ENCODE results near the gene DNAAF8. TPM values are rescaled to one million over a fixed set of nuclear protein-coding genes. Genes with fewer than 3 reads are reported as not detected.

DNAAF8 gene
- polyA plus RNA-seq, 1 donor from 2014 or later = 3.4 TPM

- Histone ChIP-seq H3K79me2 (replicated peaks; ENCODE audit: insufficient read depth, low read length) (no peaks in the 10 kb centered on the region), H2AFZ (ENCODE audit: low read depth, low read length) (no peak overlapping the region), H3K36me3 (ENCODE audit: insufficient read depth, low read length) (no peaks in the 10 kb centered on the region), H3K27ac (ENCODE audit: low read length) (no peak overlapping the region), H3K4me3 (ENCODE audit: low read length) (no peak overlapping the region), H3F3A (ENCODE audit: insufficient read depth, low read length, poor library complexity, severe bottlenecking) (no peaks in the 10 kb centered on the region), H3K9me2 (ENCODE audit: insufficient read depth, low read length) (no peaks in the 10 kb centered on the region), H3K9me3 (ENCODE audit: low read length) (no peaks in the 10 kb centered on the region), H3K27me3 (ENCODE audit: insufficient read depth, low read depth, low read length) (no peaks in the 10 kb centered on the region), H4K20me1 (ENCODE audit: insufficient read depth) (no peaks in the 10 kb centered on the region), H3K4me2 (ENCODE audit: low read length) (no peak overlapping the region), H3K9ac (ENCODE audit: low read length) (no peak overlapping the region)
- TF ChIP-seq EZH2 (IDR thresholded peaks at IDR 0.05; ENCODE audit: borderline replicate concordance, insufficient read depth, low read length, poor library complexity, severe bottlenecking) (no peak), TAF1 (IDR thresholded peaks at IDR 0.05; ENCODE audit: low read depth) (no peak), CTCF (IDR thresholded peaks at IDR 0.05; ENCODE audit: poor library complexity, severe bottlenecking) (no peak), EP300 (conservative IDR thresholded peaks at IDR 0.05; ENCODE audit: poor library complexity, severe bottlenecking) (no peak), REST (IDR thresholded peaks at IDR 0.05; ENCODE audit: borderline replicate concordance) (no peak), POLR2AphosphoS5 (IDR thresholded peaks at IDR 0.05) (no peak), RAD21 (conservative IDR thresholded peaks at IDR 0.05) (no peak), MXI1 (conservative IDR thresholded peaks at IDR 0.05; ENCODE audit: poor library complexity, severe bottlenecking) (no peak), SMC3 (conservative IDR thresholded peaks at IDR 0.05; ENCODE audit: poor library complexity) (no peak)
These were observed 20.5 kb upstream of the DNAAF8 start for GRCh38 chr16:4713663-4714501.

- Histone ChIP-seq H3K9me2 (ENCODE audit: insufficient read depth, low read length) (no peaks in the 10 kb centered on the region), H3K27me3 (ENCODE audit: insufficient read depth, low read depth, low read length) (no peaks in the 10 kb centered on the region), H3K79me2 (replicated peaks; ENCODE audit: insufficient read depth, low read length) (no peaks in the 10 kb centered on the region), H3K36me3 (ENCODE audit: insufficient read depth, low read length) (no peaks in the 10 kb centered on the region), H3K9me3 (ENCODE audit: low read length) (no peaks in the 10 kb centered on the region), H2AFZ (ENCODE audit: low read depth, low read length) (no peak overlapping the region), H3K4me3 (ENCODE audit: low read length) (no peak overlapping the region), H3K4me2 (ENCODE audit: low read length) (no peak overlapping the region), H3K9ac (ENCODE audit: low read length) (no peak overlapping the region), H3F3A (ENCODE audit: insufficient read depth, low read length, poor library complexity, severe bottlenecking) (no peaks in the 10 kb centered on the region), H4K20me1 (ENCODE audit: insufficient read depth) (no peaks in the 10 kb centered on the region), H3K27ac (ENCODE audit: low read length) (no peak overlapping the region)
- TF ChIP-seq RAD21 (conservative IDR thresholded peaks at IDR 0.05) (no peak), TAF1 (IDR thresholded peaks at IDR 0.05; ENCODE audit: low read depth) (no peak), POLR2AphosphoS5 (IDR thresholded peaks at IDR 0.05) (no peak), EP300 (conservative IDR thresholded peaks at IDR 0.05; ENCODE audit: poor library complexity, severe bottlenecking) (no peak), SMC3 (conservative IDR thresholded peaks at IDR 0.05; ENCODE audit: poor library complexity) (no peak), EZH2 (IDR thresholded peaks at IDR 0.05; ENCODE audit: borderline replicate concordance, insufficient read depth, low read length, poor library complexity, severe bottlenecking) (no peak), MXI1 (conservative IDR thresholded peaks at IDR 0.05; ENCODE audit: poor library complexity, severe bottlenecking) (no peak), CTCF (IDR thresholded peaks at IDR 0.05; ENCODE audit: poor library complexity, severe bottlenecking) (no peak), REST (IDR thresholded peaks at IDR 0.05; ENCODE audit: borderline replicate concordance) (no peak)
These were observed 19.3 kb upstream of the DNAAF8 start for GRCh38 chr16:4714996-4715395.
